ENCODE results near the gene CCN5.

CCN5 gene

GRCh38 chr20:44750081-44750805 is 35.1 kb downstream of the CCN5 start:
- H3K4me3 ChIP-seq (replicated peaks; ENCODE audit: low read depth, low read length): no peak overlapping the region
- no peak for TF ChIP-seq CTCF (IDR thresholded peaks at IDR 0.05; ENCODE audit: low read length, missing control alignments)
- DNase-seq (ENCODE audit: low read depth): no peak

- no peak for DNase-seq (ENCODE audit: low read depth)
- TF ChIP-seq CTCF (IDR thresholded peaks at IDR 0.05; ENCODE audit: low read length, missing control alignments): no peak
- H3K4me3 ChIP-seq (replicated peaks; ENCODE audit: low read depth, low read length): no peak overlapping the region
These were observed 37.1 kb downstream of the CCN5 start for GRCh38 chr20:44752099-44752931.

GRCh38 chr20:44754554-44754953 is 39.4 kb downstream of the CCN5 start:
- no peak for DNase-seq (ENCODE audit: low read depth)
- no peak for TF ChIP-seq CTCF (IDR thresholded peaks at IDR 0.05; ENCODE audit: low read length, missing control alignments)

GRCh38 chr20:44756011-44756688 is 41.0 kb downstream of the CCN5 start:
- DNase-seq (ENCODE audit: low read depth): no peak
- H3K4me3 ChIP-seq (replicated peaks; ENCODE audit: low read depth, low read length): no peak overlapping the region
- TF ChIP-seq CTCF (IDR thresholded peaks at IDR 0.05; ENCODE audit: low read length, missing control alignments): no peak

More at GRCh38 chr20:44754554-44754953, 39.4 kb downstream of the CCN5 start:
- H3K4me3 ChIP-seq (replicated peaks; ENCODE audit: low read depth, low read length): no peak overlapping the region

- no peak for DNase-seq (ENCODE audit: low read depth)
- TF ChIP-seq CTCF (IDR thresholded peaks at IDR 0.05; ENCODE audit: low read length, missing control alignments): no peak
- no peak overlapping the region for H3K4me3 ChIP-seq (replicated peaks; ENCODE audit: low read depth, low read length)
These were observed 41.8 kb downstream of the CCN5 start for GRCh38 chr20:44756956-44757355.

- no peak for DNase-seq (ENCODE audit: low read depth)
- no peak for TF ChIP-seq CTCF (IDR thresholded peaks at IDR 0.05; ENCODE audit: low read length, missing control alignments)
These were observed 43.3 kb downstream of the CCN5 start for GRCh38 chr20:44758247-44759101.

More at GRCh38 chr20:44758247-44759101, 43.3 kb downstream of the CCN5 start:
- no peak overlapping the region for H3K4me3 ChIP-seq (replicated peaks; ENCODE audit: low read depth, low read length)
